AG04450 (cell line): Measurements from ENCODE around the gene HYAL1. TPM values are rescaled to one million over a fixed set of nuclear protein-coding genes. Genes with fewer than 3 reads are reported as not detected.

ENCODE experiments used
- CTCF ChIA-PET: fragments of 300-600, 350-600 bp; formaldehyde crosslinking; extraction: SDS; loops from one replicate; lab custom pipeline; 2022; ENCODE audit warnings: antibody characterized with exemption, inconsistent platforms; lab: Charles Lee
- POLR2A ChIA-PET: fragments of 350-600 bp; formaldehyde crosslinking; extraction: SDS; loops from one replicate; lab custom pipeline; 2021; ENCODE audit warnings: antibody characterized with exemption, inconsistent platforms; lab: Yijun Ruan, JAX
- DNase-seq: peaks from one replicate; pipeline ENCODE4 v3.0.0-alpha.2; 2011; ENCODE audit warnings: low read depth, low spot score
- H3K27ac ChIP-seq: one replicate; pipeline ENCODE4 v1.5.1; 2012; ENCODE audit warnings: low read depth, low read length, control low read depth
- H3K27me3 ChIP-seq: one replicate; pipeline ENCODE4 v1.6.0; 2012; ENCODE audit warnings: low read length; ENCODE audit not compliant: control insufficient read depth, insufficient read depth
- H3K4me3 ChIP-seq: 2 replicates; pipeline ENCODE4 v1.5.1; 2011; ENCODE audit warnings: mild to moderate bottlenecking, low read depth, low read length, control low read depth
- H3K9me3 ChIP-seq: 2 replicates; pipeline ENCODE4 v1.5.1; 2012; ENCODE audit warnings: low read length; ENCODE audit not compliant: control insufficient read depth, insufficient read depth
- CTCF ChIP-seq: IDR thresholded peaks from 2 replicates; pipeline ENCODE4 v1.5.1; 2011; ENCODE audit warnings: low read depth, low read length, control low read depth, inconsistent platforms
- polyA plus RNA-seq: library from polyadenylated mRNA; depleted of rRNA; stranded (reverse); fragments of >200 nt; gene quantifications from 2 replicates; pipeline ENCODE4 v1.2.3, GENCODE V29; 2011

Gene HYAL1
- polyA plus RNA-seq, 1 experiment: 0.32 TPM

- no peak for TF ChIP-seq CTCF
- no peak overlapping the region for H3K27ac ChIP-seq
- ChIA-PET CTCF (interaction anchor here (0.6 to 1.9 kb wide), 6 partner anchors 20 to 624 kb away, joined by 3 to 15 read pairs (median 8); partner anchors contain the start of genes HYAL3 and NAA80), POLR2A (no interaction called here)
- no peak for DNase-seq
- H3K4me3 ChIP-seq: no peak overlapping the region
- no peaks in the 10 kb centered on the region for H3K27me3 ChIP-seq
- H3K9me3 ChIP-seq: no peaks in the 10 kb centered on the region; the same call in 1 of the 2 replicates
These were observed 22.3 kb upstream of the HYAL1 start for GRCh38 chr3:50325497-50326181.

- ChIA-PET CTCF (interaction anchor here (0.6 to 1.9 kb wide), 11 partner anchors 9 to 625 kb away, joined by 3 to 15 read pairs (median 8); partner anchors contain the start of genes HYAL3 and NAA80), POLR2A (no interaction called here)
- DNase-seq: no peak
- Histone ChIP-seq H3K9me3 (no peaks in the 10 kb centered on the region; the same call in 1 of the 2 replicates), H3K27me3 (no peaks in the 10 kb centered on the region), H3K4me3 (no peak overlapping the region), H3K27ac (no peak overlapping the region)
- TF ChIP-seq CTCF: no peak
These were observed 21.7 kb upstream of the HYAL1 start for GRCh38 chr3:50325113-50325480.

- ChIA-PET CTCF (interaction anchor here (0.6 to 1.9 kb wide), 14 partner anchors 9 to 625 kb away, joined by 3 to 15 read pairs (median 8); partner anchors contain the start of genes HYAL3, NAA80 and RASSF1), POLR2A (interaction anchor here (0.6 to 1.0 kb wide), 4 partner anchors 9 to 89 kb away, joined by 3 to 4 read pairs (median 3); no protein-coding TSS in a partner anchor)
- Histone ChIP-seq H3K9me3 (no peaks in the 10 kb centered on the region; the same call in 1 of the 2 replicates), H3K4me3 (no peak overlapping the region), H3K27ac (no peak overlapping the region), H3K27me3 (no peaks in the 10 kb centered on the region)
- DNase-seq: peak; percentile 42
- peak; percentile 83 for TF ChIP-seq CTCF
These were observed 21.2 kb upstream of the HYAL1 start for GRCh38 chr3:50324351-50325112.

- TF ChIP-seq CTCF: no peak
- no peaks in the 10 kb centered on the region; the same call in 1 of the 2 replicates for H3K9me3 ChIP-seq
- H3K4me3 ChIP-seq: no peak overlapping the region
- no peak overlapping the region for H3K27ac ChIP-seq
- CTCF ChIA-PET: interaction anchor here (0.6 to 1.9 kb wide), 10 partner anchors 13 to 130 kb away, joined by 3 to 15 read pairs (median 8); partner anchors contain the start of genes HYAL3, NAA80 and RASSF1
- POLR2A ChIA-PET: interaction anchor here (0.6 to 1.0 kb wide), 3 partner anchors 10 to 88 kb away, joined by 3 to 4 read pairs (median 3); no protein-coding TSS in a partner anchor
- no peak for DNase-seq
- no peaks in the 10 kb centered on the region for H3K27me3 ChIP-seq
These were observed 20.3 kb upstream of the HYAL1 start for GRCh38 chr3:50323614-50324199.
